Measurements from ENCODE around the gene MAPT.

Gene MAPT

DNA sequence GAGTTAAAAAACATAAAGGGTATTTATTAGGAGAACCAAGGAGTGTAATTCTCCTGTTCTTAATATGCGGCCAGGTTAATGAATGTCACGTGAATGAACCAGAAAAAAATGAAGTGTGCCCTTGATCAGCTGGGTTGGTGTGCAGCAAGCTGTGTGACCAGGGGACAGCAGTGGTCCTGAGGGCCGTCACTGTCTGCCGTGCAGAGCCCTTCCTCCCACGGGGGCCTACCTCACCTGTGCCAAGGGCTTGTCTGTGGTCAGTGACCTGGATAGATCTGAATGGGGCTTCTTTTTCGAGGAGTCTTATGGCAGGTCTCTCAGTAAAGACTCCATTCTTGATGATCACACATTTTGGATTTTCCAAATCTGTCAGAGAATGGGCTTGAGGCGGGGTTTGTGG is 87.0 kb downstream of the MAPT start:
- no peak for DNase-seq (ENCODE audit: low read depth, low spot score)
- H3K27ac ChIP-seq, result no peak overlapping the region

- no peak overlapping the region for H3K27ac ChIP-seq
- DNase-seq (ENCODE audit: low read depth, low spot score), result no peak
Observed at GRCh38 chr17:45982791-45983613, 88.6 kb downstream of the MAPT start.

DNA sequence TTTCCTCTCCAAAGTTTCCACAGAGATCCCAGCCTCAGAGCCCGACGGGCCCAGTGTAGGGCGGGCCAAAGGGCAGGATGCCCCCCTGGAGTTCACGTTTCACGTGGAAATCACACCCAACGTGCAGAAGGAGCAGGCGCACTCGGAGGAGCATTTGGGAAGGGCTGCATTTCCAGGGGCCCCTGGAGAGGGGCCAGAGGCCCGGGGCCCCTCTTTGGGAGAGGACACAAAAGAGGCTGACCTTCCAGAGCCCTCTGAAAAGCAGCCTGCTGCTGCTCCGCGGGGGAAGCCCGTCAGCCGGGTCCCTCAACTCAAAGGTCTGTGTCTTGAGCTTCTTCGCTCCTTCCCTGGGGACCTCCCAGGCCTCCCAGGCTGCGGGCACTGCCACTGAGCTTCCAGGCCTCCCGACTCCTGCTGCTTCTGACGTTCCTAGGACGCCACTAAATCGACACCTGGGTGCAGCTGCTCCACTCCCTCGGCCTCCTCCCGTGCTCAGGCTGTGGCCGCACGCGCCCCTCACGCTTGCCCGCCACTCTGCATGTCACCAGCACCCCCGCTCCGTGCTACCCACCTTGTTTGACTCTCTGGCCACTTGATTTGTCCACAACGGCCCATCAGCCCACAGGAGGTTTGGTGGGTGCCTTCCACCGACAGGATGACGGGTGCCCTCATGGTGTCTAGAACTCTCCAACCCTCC is 89.4 kb downstream of the MAPT start:
- no peak overlapping the region for H3K27ac ChIP-seq
- no peak for DNase-seq (ENCODE audit: low read depth, low spot score)

DNA sequence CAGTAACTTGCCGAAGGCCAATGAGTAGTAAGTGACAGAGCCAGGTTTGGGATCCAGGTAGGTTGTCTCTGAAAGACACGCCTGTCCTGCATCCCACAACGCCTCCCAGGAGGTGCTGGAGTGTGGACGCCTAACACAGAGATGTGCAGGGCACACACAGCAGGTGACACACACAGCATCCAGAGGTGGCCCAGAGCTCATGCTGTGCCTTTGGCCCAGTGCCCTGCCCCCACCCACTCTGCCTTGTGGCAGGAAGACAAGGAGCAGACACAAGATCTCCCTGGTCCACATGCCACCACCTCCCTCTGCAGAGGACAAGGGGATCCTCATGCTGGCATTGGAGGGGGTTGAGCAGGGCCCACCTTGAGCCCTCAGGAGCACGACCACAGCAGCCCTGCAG is 90.0 kb downstream of the MAPT start:
- no peak overlapping the region for H3K27ac ChIP-seq
- DNase-seq (ENCODE audit: low read depth, low spot score), result no peak

GRCh38 chr17:45985447-45985846 is 91.1 kb downstream of the MAPT start:
- no peak overlapping the region for H3K27ac ChIP-seq
- no peak for DNase-seq (ENCODE audit: low read depth, low spot score)

DNA sequence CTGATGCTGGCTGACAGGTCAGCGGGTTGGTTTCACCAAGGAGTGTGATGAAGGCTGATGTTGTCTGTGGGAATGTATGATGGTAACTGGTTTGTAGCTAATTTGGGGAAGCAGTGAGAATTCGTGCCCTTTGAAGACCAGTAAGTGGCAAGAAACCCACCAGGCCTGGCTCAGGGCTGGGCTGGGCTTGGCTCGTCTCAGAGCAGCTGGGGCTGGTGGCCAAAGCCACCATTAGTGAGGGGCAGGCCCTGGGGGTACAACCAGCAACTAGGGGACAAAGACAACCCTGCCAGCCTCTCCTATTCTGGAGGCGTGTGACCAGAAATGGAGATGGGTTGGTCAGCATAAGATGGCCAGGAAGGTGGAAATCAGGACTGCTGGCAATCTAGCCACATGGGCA is 91.7 kb downstream of the MAPT start:
- H3K27ac ChIP-seq, result no peak overlapping the region
- no peak for DNase-seq (ENCODE audit: low read depth, low spot score)

DNA sequence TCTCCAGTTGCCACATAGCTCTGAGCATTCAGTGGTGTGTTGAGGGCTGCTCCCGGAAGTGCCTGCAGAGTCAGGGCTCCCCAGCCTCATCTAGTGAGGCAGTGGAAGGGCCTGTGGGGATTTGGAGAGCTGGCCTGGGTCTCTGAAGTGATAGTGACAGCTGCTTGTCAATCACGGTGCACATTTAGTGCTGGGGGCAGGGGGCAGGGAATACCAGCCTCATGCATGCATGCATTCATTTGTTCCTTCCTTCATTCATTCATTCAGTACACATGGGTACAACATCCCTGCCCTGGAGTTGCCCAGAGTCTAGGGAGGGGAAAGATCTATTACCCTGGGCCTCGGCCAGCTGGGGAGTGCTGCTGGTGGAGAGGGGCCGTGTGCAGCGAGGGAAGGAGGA is 93.4 kb downstream of the MAPT start:
- DNase-seq (ENCODE audit: low read depth, low spot score), result no peak
- no peak overlapping the region for H3K27ac ChIP-seq

DNA sequence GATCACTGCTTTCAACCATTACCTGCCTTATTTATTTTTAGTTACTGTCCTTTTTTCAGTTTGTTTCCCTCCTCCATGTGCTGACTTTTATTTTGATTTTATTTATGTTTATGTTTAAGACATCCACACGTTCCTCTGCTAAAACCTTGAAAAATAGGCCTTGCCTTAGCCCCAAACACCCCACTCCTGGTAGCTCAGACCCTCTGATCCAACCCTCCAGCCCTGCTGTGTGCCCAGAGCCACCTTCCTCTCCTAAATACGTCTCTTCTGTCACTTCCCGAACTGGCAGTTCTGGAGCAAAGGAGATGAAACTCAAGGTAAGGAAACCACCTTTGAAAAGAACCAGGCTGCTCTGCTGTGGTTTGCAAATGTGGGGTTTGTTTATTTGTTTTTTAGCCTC is 95.4 kb downstream of the MAPT start:
- no peak overlapping the region for H3K27ac ChIP-seq
- no peak for DNase-seq (ENCODE audit: low read depth, low spot score)

- no peak for DNase-seq (ENCODE audit: low read depth, low spot score)
- no peak overlapping the region for H3K27ac ChIP-seq
Observed at GRCh38 chr17:45990886-45991285, 96.5 kb downstream of the MAPT start.

DNA sequence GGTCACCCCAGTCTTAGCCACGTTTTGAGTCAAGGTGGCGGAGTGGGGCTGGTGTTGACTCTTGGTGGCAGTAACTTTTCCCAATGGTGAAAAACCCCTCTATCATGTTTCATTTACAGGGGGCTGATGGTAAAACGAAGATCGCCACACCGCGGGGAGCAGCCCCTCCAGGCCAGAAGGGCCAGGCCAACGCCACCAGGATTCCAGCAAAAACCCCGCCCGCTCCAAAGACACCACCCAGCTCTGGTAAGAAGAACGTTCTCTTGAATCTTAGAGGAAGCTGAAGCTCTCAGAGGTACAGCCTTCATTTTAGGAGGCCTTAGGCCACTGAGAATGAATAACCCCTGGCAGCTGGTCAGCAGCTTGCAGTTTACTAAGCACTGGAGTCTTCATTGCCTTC is 97.0 kb downstream of the MAPT start:
- H3K27ac ChIP-seq, result no peak overlapping the region
- no peak for DNase-seq (ENCODE audit: low read depth, low spot score)

- no peak overlapping the region for H3K27ac ChIP-seq
- no peak for DNase-seq (ENCODE audit: low read depth, low spot score)
Observed at GRCh38 chr17:45992175-45992574, 97.8 kb downstream of the MAPT start.

DNA sequence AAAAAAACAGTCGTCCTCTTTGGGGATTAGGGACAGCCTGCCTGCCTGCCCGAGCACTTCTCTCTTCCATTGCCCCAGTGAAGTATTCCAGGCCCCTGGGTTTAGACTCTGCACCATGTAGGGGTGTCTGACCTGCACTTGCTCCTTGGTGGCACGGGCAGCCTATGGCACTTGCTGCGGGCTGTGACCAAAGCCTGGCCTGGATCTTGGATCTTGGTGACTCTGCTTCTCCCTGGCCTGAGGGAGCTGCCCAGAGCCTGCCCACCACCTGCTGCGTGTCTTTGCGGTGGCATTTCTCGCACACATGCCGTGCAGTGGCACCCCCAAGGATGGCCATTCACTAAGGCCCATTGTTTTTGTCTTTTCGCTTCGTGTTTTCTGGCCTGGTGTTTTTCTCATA is 98.5 kb downstream of the MAPT start:
- no peak for DNase-seq (ENCODE audit: low read depth, low spot score)
- H3K27ac ChIP-seq, result no peak overlapping the region

GRCh38 chr17:45993962-45994627 is 99.7 kb downstream of the MAPT start:
- H3K27ac ChIP-seq, result no peak overlapping the region
- DNase-seq (ENCODE audit: low read depth, low spot score), result no peak

GRCh38 chr17:45994987-45995386 is 100.6 kb downstream of the MAPT start:
- H3K27ac ChIP-seq, result no peak overlapping the region
- no peak for DNase-seq (ENCODE audit: low read depth, low spot score)

- DNase-seq (ENCODE audit: low read depth, low spot score), result no peak
- H3K27ac ChIP-seq, result no peak overlapping the region
Observed at GRCh38 chr17:45995627-45996270, 101.4 kb downstream of the MAPT start.

- H3K27ac ChIP-seq, result no peak overlapping the region
Observed at GRCh38 chr17:45996282-45996937, 102.1 kb downstream of the MAPT start.

GRCh38 chr17:45997166-45997565 is 102.8 kb downstream of the MAPT start:
- DNase-seq (ENCODE audit: low read depth, low spot score), result no peak
- H3K27ac ChIP-seq, result no peak overlapping the region

More at GRCh38 chr17:45996282-45996937, 102.1 kb downstream of the MAPT start:
- DNase-seq (ENCODE audit: low read depth, low spot score), result no peak

DNA sequence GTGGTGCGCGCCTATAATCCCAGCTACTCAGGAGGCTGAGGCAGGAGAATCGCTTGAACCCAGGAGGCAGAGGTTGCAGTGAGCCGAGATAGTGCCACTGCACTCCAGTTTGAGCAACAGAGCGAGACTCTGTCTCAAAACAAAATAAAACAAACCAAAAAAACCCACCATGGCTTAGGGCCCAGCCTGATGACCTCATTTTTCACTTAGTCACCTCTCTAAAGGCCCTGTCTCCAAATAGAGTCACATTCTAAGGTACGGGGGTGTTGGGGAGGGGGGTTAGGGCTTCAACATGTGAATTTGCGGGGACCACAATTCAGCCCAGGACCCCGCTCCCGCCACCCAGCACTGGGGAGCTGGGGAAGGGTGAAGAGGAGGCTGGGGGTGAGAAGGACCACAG is 103.3 kb downstream of the MAPT start:
- DNase-seq (ENCODE audit: low read depth, low spot score), result no peak
- H3K27ac ChIP-seq, result no peak overlapping the region

GRCh38 chr17:45998987-45999899 is 104.9 kb downstream of the MAPT start, which contains the start of gene STH:
Gene STH, plus strand, starts transcription at chr17:45999250. Its CDS starts 30 bp downstream, at chr17:45999280.
- no peak for DNase-seq (ENCODE audit: low read depth, low spot score)
- no peak within 1 kb of the TSS for H3K27ac ChIP-seq
